Jurkat, Clone E6-1 (cell line): Measurements from ENCODE around the gene SPATA2L.
"Not testable (repeated sequence)": the region's sequence is repeated elsewhere in the genome, so short reads cannot be mapped to it uniquely, and the experiment has no call there.

Experiments
- DNase-seq: peaks from one replicate; pipeline ENCODE4 v3.0.0-alpha.2; 2011; ENCODE audit warnings: low read depth, low spot score
- H3K4me3 ChIP-seq: 2 replicates; pipeline ENCODE4 v1.5.1; 2011; ENCODE audit warnings: mild to moderate bottlenecking, low read length, control low read depth, moderate library complexity

SPATA2L gene

DNA sequence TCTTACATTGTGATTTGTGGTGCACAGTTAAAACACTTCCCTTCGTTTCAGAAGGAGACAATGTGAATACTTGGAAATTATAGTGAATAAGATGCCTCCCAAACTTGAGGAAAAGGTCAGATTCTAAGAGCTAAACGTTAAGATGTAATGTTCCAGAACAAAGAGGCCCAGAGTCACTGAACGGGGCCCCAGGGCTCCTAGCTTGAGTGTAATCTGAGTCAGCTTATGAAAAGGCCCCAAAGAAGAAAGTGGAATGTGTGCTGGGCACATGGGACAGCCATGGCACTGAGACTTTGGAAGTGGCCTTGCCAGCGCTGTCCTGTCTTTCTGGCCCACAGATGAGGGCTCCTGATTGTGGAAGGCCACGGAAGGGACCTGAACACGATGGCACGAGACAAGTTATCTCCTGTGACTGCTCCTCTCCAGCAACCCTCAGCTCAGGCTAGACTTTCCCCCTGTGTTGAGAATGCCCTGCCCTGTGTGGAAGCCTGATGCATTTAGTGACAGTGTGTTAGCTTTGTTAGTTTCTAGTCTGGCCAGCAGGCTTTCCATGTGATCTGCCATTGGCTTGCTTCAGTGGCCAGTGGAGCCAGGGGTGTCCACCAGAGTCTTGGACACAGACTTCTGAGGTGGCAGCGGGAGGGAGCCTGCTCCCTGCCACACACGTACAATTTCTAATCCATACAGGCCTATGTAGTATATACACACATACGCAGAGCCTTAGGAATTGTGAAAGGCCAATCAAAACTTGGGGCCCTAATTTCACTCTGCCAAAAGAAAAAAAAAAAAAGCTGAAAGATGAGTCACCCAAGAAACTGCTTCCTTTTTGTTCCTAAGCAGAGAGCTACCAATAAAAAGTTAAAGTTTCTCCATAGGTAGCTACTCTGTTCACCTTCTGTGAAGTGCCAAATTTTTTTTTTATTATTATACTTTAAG, 30.7 kb downstream of the SPATA2L start:
- no peak for DNase-seq
- no peak overlapping the region for H3K4me3 ChIP-seq

DNA sequence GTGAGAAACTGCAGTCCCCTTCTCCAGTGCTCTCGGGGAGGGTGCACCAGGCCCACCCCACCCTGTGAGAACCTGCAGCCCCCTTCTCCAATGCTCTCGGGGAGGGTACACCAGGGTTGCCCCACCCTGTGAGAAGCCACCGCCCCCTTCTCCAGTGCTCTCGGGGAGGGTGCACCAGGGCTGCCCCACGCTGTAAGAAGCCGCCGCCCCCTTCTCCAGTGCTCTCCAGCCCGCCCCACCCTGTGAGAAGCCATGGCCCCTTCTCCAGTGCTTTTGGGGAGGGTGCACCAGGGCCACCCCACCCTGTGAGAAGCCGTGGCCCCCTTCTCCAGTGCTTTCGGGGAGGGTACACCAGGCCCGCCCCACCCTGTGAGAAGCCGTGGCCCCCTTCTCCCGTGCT, 31.8 kb downstream of the SPATA2L start:
- no peak for DNase-seq
- no peak overlapping the region for H3K4me3 ChIP-seq

DNA sequence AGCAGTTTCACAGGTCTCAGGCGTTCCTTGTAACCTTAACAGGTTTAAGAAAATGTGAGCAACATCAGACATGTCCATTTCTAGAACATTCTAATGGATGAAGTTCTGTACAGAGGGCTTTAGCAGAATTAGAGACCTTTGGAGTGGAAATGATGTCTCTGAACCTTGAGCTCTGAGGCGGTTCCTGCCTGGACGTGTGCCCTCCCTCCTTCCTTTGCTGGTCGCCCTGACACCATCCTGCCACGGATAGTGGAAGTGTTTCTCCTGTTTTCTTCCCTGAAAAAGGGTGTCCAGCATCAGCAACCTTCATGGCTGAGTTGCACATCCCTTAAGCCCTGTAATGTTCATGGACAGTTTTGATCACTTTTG, 32.7 kb downstream of the SPATA2L start:
- no peak for DNase-seq

DNA sequence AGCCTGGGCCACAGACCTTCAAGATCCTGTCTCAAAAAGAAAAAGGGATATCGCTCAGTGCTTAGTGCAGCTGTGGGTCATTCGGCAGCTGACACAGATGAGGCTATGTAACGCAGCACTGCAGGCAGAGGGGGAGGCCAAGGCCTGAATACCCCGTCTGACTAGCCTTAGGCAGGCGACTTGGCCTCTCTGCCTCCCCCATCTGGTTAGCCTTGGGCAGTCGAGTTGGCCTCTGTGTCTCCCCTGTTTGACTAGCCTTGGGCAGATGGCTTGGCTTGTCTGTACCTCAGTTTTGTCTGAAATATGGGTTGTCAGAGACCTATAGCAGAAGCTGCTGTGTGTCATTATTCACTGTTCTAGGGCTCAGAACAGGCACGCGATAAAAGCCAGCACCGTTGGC, 33.9 kb downstream of the SPATA2L start:
- no peak for DNase-seq
- H3K4me3 ChIP-seq = no peak overlapping the region

More for the DNA sequence above, 32.7 kb downstream of the SPATA2L start:
- H3K4me3 ChIP-seq = no peak overlapping the region

DNA sequence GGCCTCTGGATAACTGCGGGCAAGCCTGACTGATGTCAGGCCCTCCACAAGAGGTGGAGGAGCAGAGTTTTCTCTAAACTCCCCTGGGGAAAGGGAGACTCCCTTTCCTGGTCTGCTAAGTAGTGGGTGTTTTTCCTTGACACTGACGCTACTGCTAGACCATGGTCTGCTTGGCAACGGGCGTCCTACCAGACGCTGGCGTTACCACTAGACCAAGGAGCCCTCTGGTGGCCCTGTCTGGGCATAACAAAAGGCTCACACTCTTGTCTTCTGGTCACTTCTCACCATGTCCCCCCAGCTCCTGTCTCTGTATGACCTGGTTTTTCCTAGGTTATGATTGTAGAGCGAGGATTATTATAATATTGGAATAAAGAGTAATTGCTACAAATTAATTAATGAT, 34.5 kb downstream of the SPATA2L start:
- not testable (repeated sequence) for DNase-seq

DNA sequence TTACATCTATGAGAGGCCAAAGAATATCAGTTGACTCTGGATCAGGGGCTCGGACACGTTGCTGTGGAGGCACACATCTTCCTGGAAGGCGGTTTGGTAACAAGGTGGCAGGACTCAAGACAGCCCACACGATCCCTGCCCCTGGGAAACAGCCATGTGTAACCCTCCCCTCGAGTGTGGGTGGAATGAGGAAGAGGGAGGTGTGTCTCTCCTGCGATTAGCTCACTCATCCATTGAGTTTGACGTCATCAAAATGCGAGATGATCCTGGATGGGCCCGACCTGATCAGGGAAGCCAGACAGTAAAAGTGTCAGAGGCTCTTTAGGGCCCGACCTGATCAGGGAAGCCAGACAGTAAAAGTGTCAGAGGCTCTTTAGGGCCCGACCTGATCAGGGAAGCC, 37.3 kb downstream of the SPATA2L start:
- not testable (repeated sequence) for H3K4me3 ChIP-seq, DNase-seq

More for the DNA sequence above, 34.5 kb downstream of the SPATA2L start:
- not testable (repeated sequence) for H3K4me3 ChIP-seq

DNA sequence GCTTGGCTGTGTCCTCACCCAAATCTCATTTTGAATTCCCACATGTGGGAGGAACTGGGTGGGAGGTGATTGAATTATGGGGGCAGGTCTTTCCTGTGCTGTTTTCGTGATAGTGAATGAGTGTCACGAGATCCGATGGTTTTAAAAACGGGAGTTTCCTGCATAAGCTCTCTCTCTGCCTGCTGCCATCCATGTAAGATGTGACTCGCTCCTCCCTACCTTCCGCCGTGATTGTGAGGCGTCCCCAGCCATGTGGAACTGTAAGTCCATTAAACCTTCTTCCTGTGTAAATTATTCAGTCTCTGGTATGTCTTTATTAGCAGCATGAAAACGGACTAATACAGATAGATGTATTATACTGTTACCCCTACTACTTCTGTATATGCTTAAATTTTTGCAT, 40.3 kb downstream of the SPATA2L start:
- no peak for DNase-seq
- no peak overlapping the region for H3K4me3 ChIP-seq

DNA sequence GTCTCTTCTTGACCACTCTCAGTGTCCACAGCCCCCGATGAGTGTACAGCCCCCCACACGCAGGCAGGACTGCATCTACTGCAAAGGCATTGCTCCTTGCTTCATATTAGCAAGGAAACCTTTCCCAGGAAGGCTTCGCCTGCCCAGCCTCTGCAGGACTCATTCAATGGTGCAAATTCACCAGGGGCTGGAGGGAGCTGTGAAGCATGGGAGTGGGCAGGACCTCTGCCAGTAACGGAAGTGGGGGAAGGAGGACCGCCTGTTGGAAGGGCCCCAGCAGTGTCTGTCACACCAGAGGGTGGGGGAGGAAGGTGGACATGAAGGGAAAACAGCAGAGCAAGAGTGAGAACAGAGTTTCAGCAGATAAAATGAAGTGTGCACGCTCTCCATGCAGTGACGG, 41.4 kb downstream of the SPATA2L start:
- no peak overlapping the region for H3K4me3 ChIP-seq

DNA sequence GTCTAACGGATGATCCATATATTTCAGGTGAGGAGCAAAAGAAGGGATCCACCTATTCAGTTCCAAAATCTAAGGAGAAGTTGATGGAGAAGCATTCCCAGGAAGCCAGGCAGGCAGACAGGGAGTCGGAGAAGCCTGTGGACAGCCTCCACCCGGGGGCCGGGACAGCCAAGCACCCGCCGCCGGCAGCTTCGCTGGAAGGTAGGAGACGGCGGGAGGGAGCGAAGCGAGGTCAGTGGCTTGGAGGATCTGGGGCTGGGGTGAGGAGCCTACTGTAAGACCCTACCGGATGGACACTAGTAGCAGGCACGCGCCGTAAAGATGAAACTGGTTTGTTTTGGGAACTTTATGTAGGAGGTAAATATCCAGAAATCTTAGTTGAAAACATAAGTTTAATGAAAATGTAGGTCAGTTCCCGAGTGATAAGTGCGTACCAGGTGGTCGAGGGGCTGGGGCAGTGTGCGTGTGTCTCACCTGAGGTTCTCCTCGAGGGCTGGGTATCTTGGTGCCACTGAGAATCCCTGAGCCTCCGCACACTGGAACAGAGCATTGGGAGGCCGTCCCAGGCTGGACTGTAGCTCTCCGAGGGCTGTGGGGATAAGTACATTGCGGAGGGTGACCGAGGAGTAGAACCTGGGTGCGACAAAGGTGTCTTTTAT, 43.2 kb downstream of the SPATA2L start:
- peak overlapping the region; percentile 97 for H3K4me3 ChIP-seq
- no peak for DNase-seq

More for the DNA sequence above, 41.4 kb downstream of the SPATA2L start:
- DNase-seq = no peak

DNA sequence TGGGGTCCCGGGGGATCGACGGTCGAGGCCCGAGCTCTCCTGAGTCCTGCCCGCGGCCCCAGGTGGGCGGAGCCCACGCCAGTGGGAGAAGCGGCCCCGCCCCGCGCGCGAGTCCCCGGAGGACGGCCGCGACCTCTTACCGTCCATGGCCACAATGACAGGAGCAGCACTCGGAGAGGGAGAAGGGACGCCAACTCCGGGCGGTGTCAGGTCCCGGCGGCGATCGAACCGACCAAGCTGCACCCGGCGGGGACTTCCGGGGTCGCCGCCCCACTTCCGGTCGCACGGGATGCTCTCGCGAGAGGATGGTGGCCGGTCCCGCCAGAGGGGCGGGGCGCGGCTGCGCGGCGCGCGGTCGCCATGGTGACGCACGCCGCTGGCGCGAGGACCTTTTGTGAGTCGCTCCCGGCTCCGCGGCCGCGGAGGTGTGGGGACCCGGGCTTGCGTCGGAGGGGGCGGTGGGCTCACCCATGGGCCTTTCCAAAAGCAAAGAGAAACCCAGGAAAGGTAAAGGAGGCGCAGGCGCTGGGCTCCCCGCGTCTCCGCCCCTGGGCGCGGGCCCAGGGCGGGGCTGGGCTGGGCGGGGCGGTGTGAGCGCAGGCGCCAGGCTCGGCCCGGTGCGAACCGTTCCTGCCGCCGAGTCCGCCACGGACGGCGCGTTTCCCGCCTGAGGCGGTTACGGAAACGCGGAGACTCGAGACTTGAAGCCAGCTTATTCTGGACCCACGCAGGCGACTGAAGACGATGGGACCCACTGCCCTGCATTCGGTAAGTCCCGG, 43.9 kb downstream of the SPATA2L start, which contains the start of the genes CHMP1A and SPATA33:
Gene CHMP1A, minus strand, starts transcription at position 267 of the 779 bp plus-strand sequence. Its CDS starts 120 bp downstream, at position 147.
Gene SPATA33, plus strand, starts transcription at position 395 of the 779 bp plus-strand sequence. Its CDS starts 76 bp downstream, at position 471.
- peak; percentile 80 for DNase-seq
- peak within 1 kb of the TSS; percentile 97 for H3K4me3 ChIP-seq

DNA sequence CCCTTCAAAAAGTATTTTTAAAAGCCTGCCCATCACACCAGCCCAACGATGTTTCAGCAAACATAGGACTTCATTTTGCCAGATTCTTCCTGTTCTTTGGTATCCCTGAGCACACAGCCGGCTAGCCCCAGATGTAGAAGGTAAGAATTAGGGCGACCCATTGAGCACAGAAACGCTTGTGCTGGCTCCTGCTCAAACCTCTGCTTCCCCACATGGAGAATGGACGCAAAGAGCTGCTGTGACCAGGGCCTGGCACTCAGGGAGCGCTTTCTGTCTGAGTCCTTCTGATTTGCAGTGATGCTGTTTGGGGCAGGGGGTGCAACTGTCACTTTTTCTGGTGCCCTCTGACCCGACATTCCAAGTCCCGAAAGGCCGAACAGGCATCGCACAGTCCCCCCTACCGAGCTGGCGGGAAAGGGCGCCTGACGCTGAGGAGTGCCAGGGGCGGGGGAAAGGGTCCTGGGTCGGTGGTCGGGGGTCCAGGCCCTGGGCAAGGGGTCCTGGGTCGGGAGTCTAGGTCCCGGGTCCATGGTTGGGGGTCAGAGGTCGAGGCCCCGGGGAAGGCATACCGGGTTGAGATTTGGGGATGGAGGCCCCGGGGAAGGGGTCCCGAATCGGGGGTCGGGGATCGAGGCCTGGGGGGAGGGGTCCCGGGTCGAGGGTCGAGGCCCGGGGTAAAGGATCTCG, 44.9 kb downstream of the SPATA2L start:
- H3K4me3 ChIP-seq = peak overlapping the region; percentile 97
- DNase-seq = no peak

DNA sequence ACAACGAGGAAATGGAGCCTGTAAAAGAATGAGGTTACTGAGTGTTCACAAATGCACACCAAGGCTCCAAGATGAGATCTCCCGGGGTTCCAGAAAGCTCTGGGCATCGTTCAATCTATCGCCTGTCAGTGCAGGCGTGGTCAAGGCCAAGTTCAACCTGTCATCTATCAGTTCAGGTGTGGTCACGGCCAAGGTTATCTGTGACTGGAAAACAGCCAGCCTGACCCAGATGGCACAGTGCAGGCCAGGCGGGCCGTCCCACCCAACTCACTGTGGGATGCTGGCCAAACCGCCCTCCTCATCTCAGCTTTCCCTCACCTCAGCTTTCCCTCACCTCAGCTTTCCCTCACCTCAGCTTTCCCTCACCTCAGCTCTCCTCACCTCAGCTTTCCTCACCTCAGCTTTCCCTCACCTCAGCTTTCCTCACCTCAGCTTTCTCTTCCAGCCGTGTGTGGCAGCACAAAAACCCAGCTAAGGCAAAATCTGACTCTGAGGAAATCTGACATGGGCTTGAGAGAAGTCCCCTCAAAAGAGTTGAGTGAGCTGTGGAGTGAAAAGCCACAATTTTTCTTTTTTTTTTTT, 46.4 kb downstream of the SPATA2L start:
- H3K4me3 ChIP-seq = no peak overlapping the region
- no peak for DNase-seq

DNA sequence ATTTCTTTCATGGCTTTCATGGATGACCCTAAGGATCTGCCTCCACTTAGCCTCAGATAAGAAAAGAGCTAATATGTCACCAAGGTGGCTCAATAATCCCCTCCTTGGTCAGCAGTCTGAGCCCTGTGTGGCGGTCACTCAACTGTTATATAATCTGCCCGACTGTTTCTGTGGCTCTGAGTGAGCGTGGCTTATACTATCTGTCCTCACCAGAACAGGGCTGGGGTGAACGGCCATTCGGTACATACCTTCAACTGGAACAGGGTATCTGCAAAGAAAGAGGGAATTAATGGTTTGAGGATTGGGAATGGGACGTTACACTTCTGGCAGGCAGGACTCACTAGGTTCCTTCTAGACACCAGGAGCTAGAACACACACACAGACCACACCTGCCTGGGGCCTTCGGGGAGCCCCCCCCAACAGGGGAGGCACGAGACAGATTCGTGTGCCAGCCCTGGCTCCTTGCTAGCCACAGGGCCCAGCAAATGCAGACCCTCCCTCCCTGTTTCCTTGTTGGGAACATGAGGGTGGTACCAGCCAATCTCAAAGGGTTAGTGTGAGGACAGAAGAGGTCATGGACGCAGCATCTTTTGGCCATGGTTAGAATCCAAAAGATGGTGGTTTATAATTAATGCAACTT, 47.7 kb downstream of the SPATA2L start:
- DNase-seq = no peak
- no peak overlapping the region for H3K4me3 ChIP-seq

DNA sequence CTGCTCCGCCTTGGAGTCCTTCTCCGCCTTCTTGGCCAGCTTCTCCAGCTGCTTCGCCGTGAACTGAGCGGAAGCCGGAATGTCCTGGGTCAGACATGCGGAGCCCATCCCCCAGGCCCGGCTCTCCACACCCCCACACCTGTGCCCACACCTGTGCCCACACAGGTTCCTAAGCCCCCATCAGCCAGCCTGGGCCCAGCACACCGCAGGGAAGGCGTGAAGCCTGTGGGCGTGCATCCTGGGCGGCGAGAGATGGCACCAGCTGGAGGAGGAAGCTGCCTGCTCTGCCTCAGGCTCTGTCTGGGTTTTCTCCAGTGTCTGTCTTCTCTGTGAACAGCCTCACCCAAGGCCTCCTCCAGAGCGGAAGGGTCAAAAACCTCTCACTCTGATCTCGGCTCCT, 49.9 kb downstream of the SPATA2L start:
- DNase-seq = no peak
- no peak overlapping the region for H3K4me3 ChIP-seq

DNA sequence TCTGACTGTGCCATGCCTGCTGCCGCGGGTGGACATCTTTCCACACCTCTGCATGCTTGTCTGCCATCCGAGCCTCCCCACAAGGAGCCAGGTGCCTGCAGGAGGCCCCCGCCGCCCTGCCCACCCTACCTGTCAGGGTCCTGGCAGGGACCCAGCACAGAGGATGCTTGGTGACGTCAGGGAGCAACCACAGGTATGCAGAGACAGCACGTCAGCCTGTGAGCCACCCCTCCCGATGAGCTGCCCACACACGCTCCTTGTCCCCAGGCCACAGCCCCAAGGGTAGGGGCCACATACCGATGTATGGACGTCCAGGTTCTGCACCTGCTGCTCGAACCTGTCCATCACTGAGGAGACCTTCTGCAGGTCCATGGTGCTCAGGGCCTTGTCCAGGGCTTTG, 54.6 kb downstream of the SPATA2L start:
- no peak for DNase-seq

More for the DNA sequence above, 54.6 kb downstream of the SPATA2L start:
- no peak overlapping the region for H3K4me3 ChIP-seq
